HG02973 (cell line): ENCODE measurements around the gene GRIP2.

Experiments used
- ATAC-seq: cut with Tn5 transposase; IDR thresholded peaks from one replicate; pipeline ENCODE4 v1.9.1; 2021; ENCODE audit warnings: moderate library complexity; ENCODE audit not compliant: unreplicated experiment

The GRIP2 gene

GRCh38 chr3:14457999-14458398, 82.1 kb downstream of the GRIP2 start:
- no peak for ATAC-seq

GRCh38 chr3:14457481-14457880, 82.7 kb downstream of the GRIP2 start:
- no peak for ATAC-seq

- ATAC-seq, result no peak
Measured at GRCh38 chr3:14456794-14457193, 83.3 kb downstream of the GRIP2 start.

- ATAC-seq, result no peak
Measured at GRCh38 chr3:14455571-14456317, 84.4 kb downstream of the GRIP2 start.

DNA sequence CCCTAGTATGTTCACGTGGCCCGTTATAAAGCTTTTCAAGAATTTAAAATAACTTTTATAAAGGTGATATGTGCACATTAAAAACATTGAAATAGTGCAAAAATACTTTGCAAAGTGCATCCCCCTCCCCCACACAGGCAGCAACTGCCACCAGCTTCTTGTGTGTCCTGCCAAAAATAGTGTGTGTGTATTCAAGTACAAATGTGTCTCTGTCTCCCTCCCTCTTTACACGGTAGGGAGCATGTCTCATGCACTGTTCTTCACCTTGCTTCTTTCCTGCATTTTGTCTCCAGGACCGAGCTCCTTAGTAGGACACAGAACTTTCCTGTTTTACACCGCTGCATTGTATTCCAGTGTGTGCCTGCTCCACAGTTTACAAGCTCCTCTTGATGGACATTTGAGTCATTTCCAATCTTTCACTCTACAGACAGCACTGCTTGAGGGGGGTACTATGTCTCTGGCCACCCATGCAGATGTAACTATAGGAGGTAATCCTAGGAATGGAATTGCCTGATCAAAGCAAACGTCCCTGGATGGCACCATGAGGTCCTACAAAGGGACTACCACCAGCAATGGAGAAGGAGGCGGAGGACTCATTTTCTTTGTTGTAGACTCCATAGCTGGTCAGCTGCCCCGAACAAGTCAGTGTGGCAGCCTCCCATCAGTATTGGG, 85.4 kb downstream of the GRIP2 start:
- no peak for ATAC-seq

GRCh38 chr3:14453876-14454638, 86.1 kb downstream of the GRIP2 start:
- no peak for ATAC-seq

DNA sequence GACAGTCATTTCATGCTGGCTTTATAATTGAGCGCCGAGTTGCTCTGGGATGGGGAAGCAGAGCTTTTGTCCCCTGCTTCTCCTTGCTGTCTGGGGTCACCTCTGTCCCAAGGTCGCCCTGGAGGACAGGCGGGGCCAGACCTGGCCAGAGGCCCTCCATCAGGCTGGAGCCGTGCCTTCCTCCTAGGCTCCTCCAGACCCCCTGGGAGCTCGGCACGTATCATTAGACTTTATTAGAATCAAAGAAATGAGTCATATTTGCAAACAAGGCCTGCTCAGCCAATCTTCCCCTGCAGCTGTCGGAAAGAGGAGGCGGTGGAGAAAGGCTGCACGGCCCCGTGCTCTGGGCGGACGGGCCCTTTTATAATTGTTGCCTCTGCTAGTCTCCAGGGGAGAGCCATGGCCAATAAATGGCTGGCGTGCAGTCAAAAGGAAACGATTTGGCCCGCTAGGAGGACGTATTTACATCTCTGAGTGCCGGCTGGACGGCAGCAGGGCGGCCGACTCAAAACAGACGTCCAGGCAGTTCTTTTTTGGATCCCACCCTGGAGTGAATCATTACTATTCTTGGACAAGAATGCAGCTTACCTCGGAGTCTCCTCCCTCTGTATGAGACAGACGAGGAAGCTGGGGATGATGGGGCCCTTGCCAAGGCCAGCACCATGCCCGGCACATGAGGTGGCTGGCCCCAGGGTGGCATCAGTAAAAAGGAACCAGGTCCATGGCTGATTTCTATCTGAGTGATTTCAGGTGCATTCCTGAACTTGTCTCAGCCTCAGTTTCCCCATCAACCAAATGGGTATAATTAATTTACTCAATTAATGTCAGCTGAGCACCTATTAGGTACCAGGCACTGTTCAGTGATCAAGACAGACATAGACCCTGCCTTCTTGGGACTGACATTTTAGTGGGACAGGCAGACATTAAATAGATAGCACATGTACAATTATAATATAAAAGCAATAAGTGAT, 87.1 kb downstream of the GRIP2 start:
- no peak for ATAC-seq

DNA sequence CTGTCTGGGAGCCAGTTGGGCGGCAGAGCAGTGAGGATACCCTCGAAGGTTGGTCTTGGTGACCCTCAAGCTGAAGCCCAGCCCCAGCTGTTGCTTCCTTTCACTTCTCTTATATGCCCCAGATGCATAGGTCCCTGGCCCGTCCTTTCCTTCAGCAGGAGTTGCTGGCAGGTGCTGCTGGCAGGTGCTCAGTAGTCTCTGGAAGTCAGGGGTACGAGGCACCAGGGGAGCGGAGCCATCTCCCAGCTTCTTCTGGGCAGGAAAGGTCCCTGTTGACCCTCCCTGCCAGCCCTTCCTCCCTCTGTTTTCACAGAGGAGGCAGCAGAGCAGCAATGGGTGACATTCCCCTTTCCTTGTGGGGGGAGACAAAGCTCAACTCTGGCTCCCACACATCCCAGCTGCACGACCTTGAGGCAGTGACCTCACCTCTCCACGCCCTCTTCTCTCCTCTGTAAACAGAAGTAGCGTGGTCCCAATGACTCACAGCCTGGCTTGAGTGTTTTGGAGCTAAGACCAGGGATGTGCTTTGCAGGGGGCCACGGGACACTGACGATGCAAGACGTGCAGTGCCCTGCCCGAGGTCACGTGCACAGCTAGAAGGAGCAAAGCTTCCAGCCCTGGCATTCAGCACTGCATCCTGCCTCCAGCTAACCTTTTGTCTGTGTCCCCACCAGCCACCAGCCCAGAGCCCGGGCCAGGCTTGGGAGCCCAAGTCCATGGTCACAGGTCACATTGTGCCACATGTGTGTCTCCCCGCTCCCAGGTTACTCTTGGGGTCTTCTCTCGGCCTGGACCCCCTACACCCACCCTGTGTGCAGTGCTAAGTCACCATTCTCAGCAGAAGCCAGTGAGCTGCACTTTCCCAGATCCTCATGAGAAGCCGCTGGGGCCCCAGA, 88.0 kb downstream of the GRIP2 start:
- no peak for ATAC-seq

- no peak for ATAC-seq
Measured at GRCh38 chr3:14450922-14451606, 89.1 kb downstream of the GRIP2 start.

- no peak for ATAC-seq
Measured at GRCh38 chr3:14450506-14450905, 89.6 kb downstream of the GRIP2 start.

DNA sequence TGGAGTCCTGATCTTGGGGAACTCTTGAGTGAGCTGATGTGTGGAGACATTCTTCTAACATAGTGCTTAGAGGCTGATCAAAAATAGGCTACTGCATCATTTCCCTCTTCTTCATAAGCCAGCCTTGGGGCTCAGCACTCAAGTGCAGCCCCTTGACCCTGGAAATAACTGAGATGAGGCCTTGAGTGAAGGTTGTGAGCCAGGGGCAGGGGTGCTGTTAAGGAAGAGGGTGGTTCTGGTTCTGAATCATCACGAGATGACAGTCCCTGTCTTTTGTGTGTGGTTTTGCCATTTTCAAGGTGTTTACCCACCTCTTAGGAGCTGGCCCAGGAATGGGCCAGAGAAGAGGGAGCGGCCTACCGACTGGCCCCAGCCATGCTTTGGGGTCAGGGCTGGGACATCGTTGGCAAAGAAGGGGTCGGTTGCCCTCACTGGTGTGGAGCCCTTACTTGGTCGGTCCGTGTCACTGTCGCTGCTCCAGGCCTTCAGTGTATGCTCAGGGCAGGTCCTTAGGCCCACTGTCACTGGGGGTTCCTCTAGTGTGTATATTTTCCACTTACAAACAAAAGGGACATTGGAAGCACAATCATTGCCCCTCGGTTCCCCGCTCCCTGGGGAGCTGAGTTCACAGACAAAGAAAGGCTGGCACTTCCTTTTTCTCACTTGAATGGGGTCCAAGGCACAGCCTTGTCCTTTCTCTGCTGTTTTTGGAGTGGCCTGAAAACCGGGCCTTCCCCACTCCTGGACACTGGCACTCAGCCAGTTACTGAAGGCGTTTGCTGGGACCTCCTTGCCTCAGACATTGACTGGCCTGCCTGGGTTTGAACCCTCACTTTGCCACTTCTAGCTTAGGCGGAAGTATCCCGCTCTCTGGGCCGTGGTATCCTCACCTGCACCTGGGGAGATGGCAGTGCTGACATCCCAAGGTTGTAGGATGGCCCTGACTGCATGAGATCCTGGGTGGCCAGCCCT, 91.1 kb downstream of the GRIP2 start:
- no peak for ATAC-seq

DNA sequence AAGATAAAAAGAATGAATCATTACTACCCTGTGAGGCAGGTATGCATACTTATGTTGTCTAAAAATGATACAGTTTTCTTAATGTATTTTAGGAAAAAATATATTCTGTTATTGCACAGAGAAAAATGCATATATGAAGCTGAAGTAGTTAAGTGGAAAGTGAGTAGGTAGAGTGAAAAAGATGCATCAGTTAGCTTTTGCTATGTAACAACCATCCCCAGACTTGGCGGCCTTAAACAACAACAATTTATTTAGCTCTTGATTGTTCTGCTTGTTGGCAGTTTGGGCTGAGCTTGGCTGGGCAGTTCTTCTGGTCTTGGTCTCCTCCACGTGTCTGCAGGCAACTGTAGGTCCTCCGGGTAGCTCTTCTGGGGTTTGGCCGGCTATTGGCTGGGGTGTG, 92.1 kb downstream of the GRIP2 start:
- no peak for ATAC-seq

GRCh38 chr3:14446988-14447570, 93.1 kb downstream of the GRIP2 start:
- ATAC-seq, result no peak

GRCh38 chr3:14445773-14446172, 94.4 kb downstream of the GRIP2 start:
- no peak for ATAC-seq

DNA sequence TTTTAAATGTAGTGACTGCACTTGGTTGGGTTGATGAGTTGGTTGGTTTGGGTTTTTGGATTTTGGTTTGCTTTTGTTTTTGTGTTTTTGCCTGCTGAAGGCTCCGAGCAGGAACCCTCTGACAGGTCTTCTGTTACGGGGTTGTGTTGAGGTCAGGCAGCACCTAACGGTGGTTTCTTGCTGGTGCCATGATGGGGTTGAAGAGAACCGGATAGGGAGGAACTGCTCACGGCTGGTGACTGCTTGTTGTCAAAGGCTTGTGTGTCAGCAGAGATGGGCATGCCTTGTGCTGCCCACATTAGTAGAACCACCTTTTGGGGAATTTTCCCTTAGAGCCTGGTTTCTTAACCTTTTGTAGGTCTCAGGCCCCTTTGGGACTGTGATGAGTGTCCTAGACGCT, 95.8 kb downstream of the GRIP2 start:
- ATAC-seq, result no peak

DNA sequence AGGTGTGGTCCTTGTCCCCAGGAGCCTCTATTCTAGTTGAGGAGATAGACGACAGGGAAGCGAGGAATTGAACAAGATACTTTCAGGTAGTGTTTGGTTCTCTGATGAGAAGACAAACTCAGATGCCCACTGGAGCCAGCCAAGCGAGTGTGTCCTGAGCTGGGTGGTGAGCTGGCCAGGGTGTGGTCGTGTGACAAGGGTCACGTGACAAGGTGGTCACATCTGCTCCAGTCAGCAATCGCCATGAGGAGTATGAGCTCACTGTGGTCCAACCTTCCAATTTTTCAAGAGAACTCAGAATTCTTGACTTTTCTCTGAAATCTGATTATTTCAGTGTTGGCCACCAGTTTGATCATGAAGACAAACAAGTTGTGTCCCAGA, 98.2 kb downstream of the GRIP2 start:
- ATAC-seq, result no peak

GRCh38 chr3:14441240-14441919, 98.8 kb downstream of the GRIP2 start:
- ATAC-seq, result no peak
